ENCODE measurements around the gene PEAK1. TPM values are rescaled to one million over a fixed set of nuclear protein-coding genes. Genes with fewer than 3 reads are reported as not detected.

PEAK1 gene
- total and polyA plus RNA-seq, 2 donors (not counting 3 experiments of a cell fraction or from before 2014, with no cell fraction given) = 17.9 to 91.9 TPM

- no peaks in the 10 kb centered on the region for H3K9me1 ChIP-seq (replicated peaks; ENCODE audit: control insufficient read depth, extremely low read depth, insufficient read depth, low read length)
- CTCF ChIA-PET = interaction anchor here (1.0 to 8.5 kb wide), 4 partner anchors 12 to 363 kb away, joined by 3 to 256 read pairs (median 6); no protein-coding TSS in a partner anchor
- H3K9ac ChIP-seq (replicated peaks; ENCODE audit: extremely low read depth, insufficient read depth, low read length) = no peak overlapping the region
- peaks cover 4 to 5% of the 10 kb centered on the region in 2 experiments for H3K36me3 ChIP-seq (ENCODE audit: control insufficient read depth in 2 of 2, extremely low read depth in 1 of 2, insufficient read depth in 2 of 2, low read length in 2 of 2)
- no peaks in the 10 kb centered on the region for H4K20me1 ChIP-seq (replicated peaks; ENCODE audit: control insufficient read depth, extremely low read depth, insufficient read depth, low read length)
- no peak overlapping the region for H3K4me3 ChIP-seq (replicated peaks in 1 of 3; ENCODE audit: insufficient read depth in 1 of 3, low read depth in 1 of 3, low read length in 3 of 3)
- dilution Hi-C loops (cut with MboI; ENCODE audit: extremely low pct_ligation_motif_present, low sequenced_read_pairs) = no loop called here
- H3K9me3 ChIP-seq (replicated peaks; ENCODE audit: control insufficient read depth, insufficient read depth, low read length) = no peaks in the 10 kb centered on the region
- no peak overlapping the region for H3K4me2 ChIP-seq (ENCODE audit: insufficient read depth, low read length)
- peaks cover 17% of the 10 kb centered on the region for H3K4me1 ChIP-seq (ENCODE audit: control insufficient read depth, extremely low read depth, insufficient read depth, low read length)
- BruUV-seq (replicated peaks) = no TSS peak
- intact Hi-C loops (cut with micrococcal nuclease) = no loop called here
- POLR2A ChIA-PET = no interaction called here
- FAIRE-seq (no peak), DNase-seq (ENCODE audit: low read depth, low spot score) (no peak)
- H3K79me2 ChIP-seq (ENCODE audit: control insufficient read depth, insufficient read depth, low read length) = peaks cover 5% of the 10 kb centered on the region
- TF ChIP-seq MAX (IDR thresholded peaks at IDR 0.05; ENCODE audit: insufficient read depth, insufficient read length) = no peak
- TF ChIP-seq POLR2A (IDR thresholded peaks at IDR 0.05; ENCODE audit: low read depth, low read length) = no peak
- no peak for TF ChIP-seq FOS (IDR thresholded peaks at IDR 0.05; ENCODE audit: borderline replicate concordance, insufficient read depth, low read length)
- TF ChIP-seq GATA2 (IDR thresholded peaks at IDR 0.05; ENCODE audit: insufficient read depth, insufficient read length, low read depth, low read length) = no peak
- no peak for TF ChIP-seq CTCF (IDR thresholded peaks at IDR 0.05; ENCODE audit: extremely low read depth in 1 of 2, insufficient read depth in 1 of 2, low read depth in 1 of 2, low read length in 2 of 2)
- no peak for TF ChIP-seq MYC (IDR thresholded peaks at IDR 0.05; ENCODE audit: low read depth, low read length)
- TF ChIP-seq EZH2 (IDR thresholded peaks at IDR 0.05; ENCODE audit: borderline replicate concordance, low read depth, low read length, severe bottlenecking) = no peak
- no peak for TF ChIP-seq POLR2AphosphoS5 (IDR thresholded peaks at IDR 0.05; ENCODE audit: insufficient read depth, low read depth, low read length)
- H3K27ac ChIP-seq (ENCODE audit: insufficient read depth, low read depth, low read length) = no peak overlapping the region
- H2AFZ ChIP-seq (ENCODE audit: low read depth, low read length) = no peak overlapping the region
- no peaks in the 10 kb centered on the region for H3K27me3 ChIP-seq (ENCODE audit: control insufficient read depth in 2 of 2, insufficient read depth in 2 of 2, low read length in 2 of 2)
These were observed 239.1 kb downstream of the PEAK1 start for GRCh38 chr15:77180757-77181156.
